ENCODE data around the gene PDE4B. TPM values are rescaled to one million over a fixed set of nuclear protein-coding genes. Genes with fewer than 3 reads are reported as not detected.
A peak's percentile ranks its signal among the peaks of the same experiment; 100 is the strongest.

Gene PDE4B
- total RNA-seq, 2 experiments from 2014 or later = 42.2 to 71.2 TPM

- no peak overlapping the region for H3K27ac Mint-ChIP-seq
- peaks cover 3% of the 10 kb centered on the region for H3K9me3 Mint-ChIP-seq (ENCODE audit: low read depth)
- peaks cover 2% of the 10 kb centered on the region for H3K4me1 Mint-ChIP-seq
- peaks cover 3% of the 10 kb centered on the region for H3K36me3 Mint-ChIP-seq
- H3K4me3 Mint-ChIP-seq = no peak overlapping the region
- ATAC-seq = no peak
- DNase-seq = no peak
- H3K27me3 Mint-ChIP-seq = peaks cover 9% of the 10 kb centered on the region
- CTCF ChIA-PET = interaction anchor here (1.9 kb wide), 1 partner anchor 33 kb away, joined by 6 read pairs; no protein-coding TSS in a partner anchor
These were observed 415.9 kb downstream of the PDE4B start for GRCh38 chr1:66208632-66209031.

GRCh38 chr1:66210635-66211244, 418.0 kb downstream of the PDE4B start:
- no peaks in the 10 kb centered on the region for H3K9me3 Mint-ChIP-seq (ENCODE audit: low read depth)
- CTCF ChIA-PET = no interaction called here
- H3K27me3 Mint-ChIP-seq = peaks cover 5% of the 10 kb centered on the region
- DNase-seq (no peak), ATAC-seq (no peak)
- no peak overlapping the region for H3K4me3 Mint-ChIP-seq
- no peak overlapping the region for H3K27ac Mint-ChIP-seq
- no peaks in the 10 kb centered on the region for H3K36me3 Mint-ChIP-seq
- peaks cover 11% of the 10 kb centered on the region for H3K4me1 Mint-ChIP-seq

GRCh38 chr1:66211521-66211920, 418.8 kb downstream of the PDE4B start:
- no peaks in the 10 kb centered on the region for H3K36me3 Mint-ChIP-seq
- DNase-seq = no peak
- no peaks in the 10 kb centered on the region for H3K9me3 Mint-ChIP-seq (ENCODE audit: low read depth)
- no peak overlapping the region for H3K4me3 Mint-ChIP-seq
- peaks cover 12% of the 10 kb centered on the region for H3K4me1 Mint-ChIP-seq
- ATAC-seq = no peak
- CTCF ChIA-PET = no interaction called here
- H3K27me3 Mint-ChIP-seq = peaks cover 5% of the 10 kb centered on the region
- no peak overlapping the region for H3K27ac Mint-ChIP-seq

- Mint-ChIP-seq H3K4me1 (peaks cover 12% of the 10 kb centered on the region), H3K4me3 (no peak overlapping the region), H3K27ac (no peak overlapping the region)
These were observed 420.8 kb downstream of the PDE4B start for GRCh38 chr1:66213491-66213890.

GRCh38 chr1:66214901-66215300, 422.2 kb downstream of the PDE4B start:
- peak; percentile 53 for ATAC-seq
- H3K27ac Mint-ChIP-seq = no peak overlapping the region
- CTCF ChIA-PET = interaction anchor here (1.2 kb wide), 2 partner anchors 27 to 28 kb away, joined by 3 read pairs; no protein-coding TSS in a partner anchor

More at GRCh38 chr1:66213491-66213890, 420.8 kb downstream of the PDE4B start:
- DNase-seq = no peak
- no peak for ATAC-seq
- peaks cover 2% of the 10 kb centered on the region for H3K27me3 Mint-ChIP-seq
- no peaks in the 10 kb centered on the region for H3K36me3 Mint-ChIP-seq
- CTCF ChIA-PET = no interaction called here
- no peaks in the 10 kb centered on the region for H3K9me3 Mint-ChIP-seq (ENCODE audit: low read depth)

GRCh38 chr1:66217021-66217420, 424.3 kb downstream of the PDE4B start:
- no peak for DNase-seq
- Mint-ChIP-seq H3K27ac (no peak overlapping the region), H3K4me3 (no peak overlapping the region), H3K27me3 (peaks cover 4% of the 10 kb centered on the region), H3K9me3 (ENCODE audit: low read depth) (no peaks in the 10 kb centered on the region), H3K4me1 (peaks cover 12% of the 10 kb centered on the region), H3K36me3 (no peaks in the 10 kb centered on the region)
- no peak for ATAC-seq
- CTCF ChIA-PET = no interaction called here

More at GRCh38 chr1:66214901-66215300, 422.2 kb downstream of the PDE4B start:
- Mint-ChIP-seq H3K9me3 (ENCODE audit: low read depth) (no peaks in the 10 kb centered on the region), H3K4me3 (no peak overlapping the region), H3K27me3 (no peaks in the 10 kb centered on the region), H3K36me3 (no peaks in the 10 kb centered on the region), H3K4me1 (peaks cover 12% of the 10 kb centered on the region)
- DNase-seq = no peak

- DNase-seq = no peak
- H3K4me1 Mint-ChIP-seq = peaks cover 12% of the 10 kb centered on the region
- no peak for ATAC-seq
- H3K4me3 Mint-ChIP-seq = no peak overlapping the region
- H3K27me3 Mint-ChIP-seq = peaks cover 5% of the 10 kb centered on the region
- H3K27ac Mint-ChIP-seq = no peak overlapping the region
- H3K36me3 Mint-ChIP-seq = no peaks in the 10 kb centered on the region
- no peaks in the 10 kb centered on the region for H3K9me3 Mint-ChIP-seq (ENCODE audit: low read depth)
- CTCF ChIA-PET = no interaction called here
These were observed 424.9 kb downstream of the PDE4B start for GRCh38 chr1:66217561-66217960.

GRCh38 chr1:66220477-66220876, 427.8 kb downstream of the PDE4B start:
- ATAC-seq = no peak
- Mint-ChIP-seq H3K4me3 (no peak overlapping the region), H3K27me3 (peaks cover 17% of the 10 kb centered on the region), H3K4me1 (peaks cover 3% of the 10 kb centered on the region), H3K9me3 (ENCODE audit: low read depth) (no peaks in the 10 kb centered on the region), H3K27ac (no peak overlapping the region), H3K36me3 (no peaks in the 10 kb centered on the region)
- CTCF ChIA-PET = interaction anchor here (1.5 kb wide), 1 partner anchor 22 kb away, joined by 5 read pairs; no protein-coding TSS in a partner anchor
- DNase-seq = no peak

GRCh38 chr1:66223681-66224080, 431.0 kb downstream of the PDE4B start:
- no peak overlapping the region for H3K27ac Mint-ChIP-seq
- ATAC-seq = no peak
- no peak for DNase-seq
- H3K27me3 Mint-ChIP-seq = peaks cover 17% of the 10 kb centered on the region
- H3K4me1 Mint-ChIP-seq = no peaks in the 10 kb centered on the region
- CTCF ChIA-PET = no interaction called here
- H3K9me3 Mint-ChIP-seq (ENCODE audit: low read depth) = no peaks in the 10 kb centered on the region
- no peak overlapping the region for H3K4me3 Mint-ChIP-seq
- no peaks in the 10 kb centered on the region for H3K36me3 Mint-ChIP-seq

GRCh38 chr1:66226985-66227384, 434.3 kb downstream of the PDE4B start:
- CTCF ChIA-PET = interaction anchor here (6.2 kb wide), 1 partner anchor 16 kb away, joined by 25 read pairs; no protein-coding TSS in a partner anchor
- Mint-ChIP-seq H3K4me1 (peaks cover 3% of the 10 kb centered on the region), H3K4me3 (no peak overlapping the region), H3K9me3 (ENCODE audit: low read depth) (no peaks in the 10 kb centered on the region), H3K27ac (no peak overlapping the region), H3K27me3 (peaks cover 14% of the 10 kb centered on the region), H3K36me3 (no peaks in the 10 kb centered on the region)
- no peak for ATAC-seq
- DNase-seq = no peak

GRCh38 chr1:66227966-66228365, 435.3 kb downstream of the PDE4B start:
- H3K4me1 Mint-ChIP-seq = peaks cover 3% of the 10 kb centered on the region
- no peak for ATAC-seq
- peaks cover 15% of the 10 kb centered on the region for H3K27me3 Mint-ChIP-seq
- DNase-seq = no peak
- CTCF ChIA-PET = interaction anchor here (6.2 kb wide), 1 partner anchor 15 kb away, joined by 25 read pairs; no protein-coding TSS in a partner anchor
- H3K36me3 Mint-ChIP-seq = no peaks in the 10 kb centered on the region
- H3K9me3 Mint-ChIP-seq (ENCODE audit: low read depth) = no peaks in the 10 kb centered on the region
- H3K4me3 Mint-ChIP-seq = no peak overlapping the region
- H3K27ac Mint-ChIP-seq = no peak overlapping the region

GRCh38 chr1:66231217-66231616, 438.5 kb downstream of the PDE4B start:
- Mint-ChIP-seq H3K4me1 (peaks cover 3% of the 10 kb centered on the region), H3K9me3 (ENCODE audit: low read depth) (no peaks in the 10 kb centered on the region), H3K4me3 (no peak overlapping the region), H3K27ac (no peak overlapping the region), H3K36me3 (no peaks in the 10 kb centered on the region), H3K27me3 (peaks cover 14% of the 10 kb centered on the region)
- CTCF ChIA-PET = interaction anchor here (1.6 kb wide), 1 partner anchor 12 kb away, joined by 11 read pairs; no protein-coding TSS in a partner anchor
- DNase-seq (no peak), ATAC-seq (peak; percentile 39)

GRCh38 chr1:66231681-66232463, 439.2 kb downstream of the PDE4B start:
- Mint-ChIP-seq H3K4me3 (no peak overlapping the region), H3K4me1 (peaks cover 3% of the 10 kb centered on the region), H3K9me3 (ENCODE audit: low read depth) (no peaks in the 10 kb centered on the region), H3K27me3 (peaks cover 20% of the 10 kb centered on the region), H3K36me3 (no peaks in the 10 kb centered on the region), H3K27ac (no peak overlapping the region)
- CTCF ChIA-PET = interaction anchor here (0.7 to 1.6 kb wide), 2 partner anchors 11 to 248 kb away, joined by 3 to 11 read pairs; no protein-coding TSS in a partner anchor
- DNase-seq = no peak
- ATAC-seq = no peak

GRCh38 chr1:66237042-66237441, 444.3 kb downstream of the PDE4B start:
- Mint-ChIP-seq H3K4me3 (no peak overlapping the region), H3K9me3 (ENCODE audit: low read depth) (no peaks in the 10 kb centered on the region), H3K27ac (no peak overlapping the region), H3K27me3 (peaks cover 34% of the 10 kb centered on the region), H3K4me1 (no peaks in the 10 kb centered on the region), H3K36me3 (no peaks in the 10 kb centered on the region)
- DNase-seq (no peak), ATAC-seq (no peak)
- CTCF ChIA-PET = no interaction called here
